Measurements from ENCODE around the gene HOXA2.

The HOXA2 gene

DNA sequence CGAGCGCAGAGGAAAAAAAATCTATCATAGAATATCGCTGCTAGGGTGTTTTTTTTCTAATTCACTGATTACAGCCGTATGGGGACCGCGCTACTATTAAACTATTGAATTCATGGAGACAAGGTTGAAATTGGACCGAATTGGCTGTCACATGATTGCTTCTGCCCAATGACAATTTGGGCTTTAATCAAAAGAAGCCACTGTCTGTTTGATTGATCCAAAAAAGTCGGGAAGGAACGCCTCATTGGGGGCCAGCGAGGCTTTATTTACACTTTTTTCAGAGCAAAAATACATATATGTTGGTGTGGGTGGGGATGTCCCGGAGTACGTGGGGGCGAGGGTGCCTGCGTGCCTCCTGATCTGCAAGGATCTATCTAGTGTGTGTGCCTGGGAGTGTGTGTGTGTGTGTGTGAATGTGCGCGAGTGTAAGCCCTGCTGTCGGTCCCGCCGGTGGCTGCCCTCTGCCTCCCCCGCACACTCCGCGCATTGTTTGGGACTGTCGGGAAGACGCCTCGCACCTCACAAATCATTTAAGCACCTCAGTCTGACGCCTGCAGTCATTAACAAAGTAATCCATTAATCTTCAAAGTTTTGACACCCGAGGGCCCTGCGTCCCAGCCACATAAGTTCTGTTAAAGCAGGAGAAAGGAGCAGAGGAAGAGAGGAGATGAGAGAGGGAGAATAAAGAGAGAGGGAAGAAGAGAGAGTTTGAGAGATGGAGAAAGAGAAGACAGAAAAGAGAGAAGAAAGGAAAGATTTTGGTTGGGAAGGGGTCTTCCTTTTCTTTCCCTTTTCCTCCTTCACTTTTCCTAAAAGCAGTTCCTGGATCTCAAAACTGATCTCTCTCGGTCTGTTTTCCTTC lies at the start of gene HOXA2:
HOXA2 (minus strand) TSS at position 103 of the 862 bp plus-strand sequence. CDS start 183 bp downstream, outside the sequence.
- DNase-seq (ENCODE audit: low spot score): no peak

DNA sequence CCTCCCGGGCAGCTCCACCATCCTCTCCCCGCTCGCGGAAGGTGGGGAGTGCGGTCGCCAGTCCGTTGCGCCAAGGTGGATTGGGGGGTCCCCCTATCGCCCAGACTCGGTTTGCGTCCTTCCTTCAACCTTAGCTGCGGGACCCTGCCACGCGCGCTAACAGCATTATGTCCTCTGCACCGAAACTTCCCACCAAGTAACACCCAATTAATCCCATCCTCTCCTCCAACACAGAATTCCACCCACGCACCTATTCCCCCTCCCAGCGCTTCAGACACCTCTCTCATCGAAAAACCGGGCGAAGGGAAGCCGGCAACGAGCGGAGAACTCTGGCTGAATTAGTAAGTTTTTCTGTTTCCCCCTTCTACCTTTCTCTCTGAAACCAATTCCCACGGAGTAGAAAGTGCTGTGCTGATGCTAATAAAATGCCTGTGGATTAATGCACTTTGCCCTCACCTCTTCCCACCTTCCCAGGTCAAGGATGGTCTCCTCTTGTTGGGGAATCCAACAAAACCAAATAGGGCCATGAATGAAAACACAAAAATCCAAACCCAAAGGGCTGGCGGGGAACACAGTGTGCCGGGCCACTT lies 49.0 kb upstream of the HOXA2 start:
- no peak for DNase-seq (ENCODE audit: low spot score)

DNA sequence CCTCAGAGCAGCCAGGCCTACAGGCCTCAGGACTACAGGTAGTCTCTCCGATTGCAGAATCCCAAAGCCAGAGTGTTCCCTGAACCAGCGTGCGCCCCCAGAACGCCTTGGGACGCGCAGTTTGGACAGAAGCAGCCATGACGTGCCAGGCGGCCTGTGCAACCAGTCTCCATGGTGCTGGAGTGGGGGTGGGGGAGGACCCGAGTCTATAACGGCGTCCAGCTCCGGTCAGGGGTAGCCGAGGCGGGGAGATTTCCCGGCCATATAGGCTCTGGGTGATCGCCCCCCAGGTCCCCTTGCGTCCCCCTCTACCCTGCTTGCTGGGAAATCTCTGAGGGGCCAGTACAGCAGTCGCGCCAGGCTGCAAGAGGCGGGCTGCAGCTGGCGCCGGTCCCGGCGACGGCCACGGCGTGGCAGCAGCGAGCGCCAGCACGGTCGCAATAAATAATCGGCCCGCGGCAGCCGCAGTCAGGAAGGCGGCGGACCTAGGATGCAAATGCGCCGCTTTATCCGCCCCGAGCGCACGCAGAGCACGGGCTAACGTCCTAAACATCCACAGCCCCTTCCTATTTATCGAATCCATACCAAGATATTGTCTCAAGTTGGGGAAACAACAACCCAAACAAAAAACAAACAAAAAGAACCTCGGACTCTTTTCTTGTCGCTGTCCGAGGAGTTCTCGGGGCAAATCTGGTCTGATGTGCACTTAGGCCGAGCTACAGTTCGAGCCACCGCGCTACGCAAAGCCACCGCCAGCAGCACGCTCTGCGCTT lies 48.3 kb upstream of the HOXA2 start:
- DNase-seq (ENCODE audit: low spot score): peak; percentile 40

DNA sequence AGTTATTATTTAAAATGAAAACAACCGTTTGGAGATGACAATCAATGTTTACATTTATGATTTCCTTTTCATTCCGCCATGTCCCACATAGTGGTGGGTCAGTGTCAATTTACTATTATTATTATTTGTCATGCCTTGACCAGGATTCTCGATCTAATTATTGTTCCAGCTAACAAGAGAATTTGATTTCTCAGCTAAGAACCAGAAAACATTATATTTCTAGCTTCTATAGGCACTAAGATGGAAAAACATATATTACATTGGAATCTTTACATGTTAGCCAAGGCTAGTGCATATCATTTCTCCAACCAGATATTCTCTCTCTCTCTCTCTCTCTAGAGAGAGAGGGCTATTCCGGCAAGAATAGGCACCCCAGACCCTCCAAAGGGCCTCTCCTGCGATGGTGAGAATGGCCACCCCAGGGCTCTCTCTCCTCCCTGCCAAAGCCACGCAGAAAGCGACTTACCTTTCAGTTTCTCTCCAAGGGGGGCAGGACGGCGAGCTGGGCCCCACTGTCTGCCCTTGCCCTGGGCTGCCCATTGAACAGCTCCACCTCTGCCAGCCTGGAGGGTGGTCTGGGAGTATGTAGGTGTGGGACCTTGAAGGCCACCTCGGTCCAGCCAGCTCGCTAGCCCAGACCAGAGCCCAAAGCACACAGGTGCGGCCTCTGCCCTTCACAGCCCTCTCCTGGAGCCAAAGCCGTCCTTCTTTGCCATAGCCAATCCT lies 47.5 kb upstream of the HOXA2 start:
- DNase-seq (ENCODE audit: low spot score): no peak

DNA sequence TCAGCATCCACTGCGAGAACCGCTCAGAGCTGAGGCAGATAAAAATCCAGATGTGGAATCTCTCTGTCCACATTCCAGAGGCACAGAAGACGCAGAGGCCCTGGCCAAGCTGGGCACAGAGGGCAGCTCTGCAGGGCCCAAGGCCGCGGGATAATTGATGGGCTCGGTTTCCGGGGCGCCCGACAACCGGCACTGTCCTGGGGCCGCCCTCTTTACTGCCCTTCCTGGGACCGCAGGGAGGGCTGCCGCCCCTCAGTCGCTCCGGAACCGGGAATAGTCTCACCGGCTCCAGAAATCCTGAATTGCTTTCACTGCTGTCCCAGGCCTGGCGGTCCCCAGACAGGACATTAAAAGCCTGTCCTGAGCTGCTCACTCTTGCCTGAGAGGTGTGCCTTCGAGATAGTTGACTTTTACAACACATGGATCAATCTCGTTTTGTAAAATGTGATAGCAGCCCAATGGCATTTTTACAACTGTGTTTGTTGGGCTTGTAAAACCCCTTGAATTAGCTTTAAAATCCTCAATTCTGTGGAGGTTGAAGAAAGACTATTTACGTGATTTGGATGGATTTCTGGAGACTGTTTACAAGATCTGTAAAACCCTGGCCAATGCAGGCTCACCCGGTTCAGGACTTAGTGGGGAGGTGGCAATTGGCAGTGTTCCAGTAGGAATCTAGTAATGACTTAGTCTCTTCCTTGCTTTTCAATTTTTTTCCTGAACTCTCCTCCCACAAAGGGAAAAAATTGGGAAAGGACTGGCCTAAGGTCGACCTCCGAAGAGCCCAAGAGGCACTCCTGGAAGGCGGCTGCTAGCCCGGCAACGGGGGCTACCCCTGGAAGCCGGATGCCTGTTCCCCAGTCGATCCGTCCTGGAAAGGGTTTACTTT lies 46.5 kb upstream of the HOXA2 start:
- DNase-seq (ENCODE audit: low spot score): no peak

DNA sequence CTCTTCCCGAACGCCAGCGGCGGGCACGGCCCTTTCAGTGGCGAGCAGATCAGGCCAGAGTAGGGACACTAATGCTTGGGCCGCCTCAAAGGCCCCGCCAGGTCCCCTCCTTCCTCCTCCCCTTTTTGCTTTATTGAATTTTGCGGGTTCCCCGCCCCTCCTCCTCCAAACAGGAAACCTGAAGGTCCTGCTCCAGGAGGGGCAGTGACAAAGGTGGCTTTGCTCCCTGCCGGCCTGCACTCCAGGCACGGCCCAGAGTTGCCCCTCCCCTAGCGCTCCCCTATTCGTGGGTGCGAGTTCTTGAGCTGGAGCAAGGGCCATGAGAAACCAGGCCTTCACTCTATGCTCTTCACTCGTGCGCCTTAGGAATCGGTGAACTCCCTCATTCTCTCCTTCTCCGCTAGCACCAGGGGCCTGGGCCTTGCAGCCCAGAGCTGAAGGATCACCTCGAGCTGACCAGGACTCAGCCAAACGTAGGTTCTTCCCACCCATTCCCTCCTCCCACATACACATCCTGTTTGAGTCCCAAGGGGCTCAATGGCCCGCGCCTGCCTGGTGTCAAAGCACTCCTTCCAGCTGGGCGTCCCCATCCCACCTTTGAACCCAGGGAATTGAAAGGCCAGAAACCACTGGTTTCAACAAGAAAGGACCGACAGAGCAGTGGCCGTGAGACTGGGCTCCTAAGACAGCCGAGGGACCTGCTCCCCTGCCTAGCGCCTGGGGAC lies 45.7 kb upstream of the HOXA2 start:
- DNase-seq (ENCODE audit: low spot score): no peak

DNA sequence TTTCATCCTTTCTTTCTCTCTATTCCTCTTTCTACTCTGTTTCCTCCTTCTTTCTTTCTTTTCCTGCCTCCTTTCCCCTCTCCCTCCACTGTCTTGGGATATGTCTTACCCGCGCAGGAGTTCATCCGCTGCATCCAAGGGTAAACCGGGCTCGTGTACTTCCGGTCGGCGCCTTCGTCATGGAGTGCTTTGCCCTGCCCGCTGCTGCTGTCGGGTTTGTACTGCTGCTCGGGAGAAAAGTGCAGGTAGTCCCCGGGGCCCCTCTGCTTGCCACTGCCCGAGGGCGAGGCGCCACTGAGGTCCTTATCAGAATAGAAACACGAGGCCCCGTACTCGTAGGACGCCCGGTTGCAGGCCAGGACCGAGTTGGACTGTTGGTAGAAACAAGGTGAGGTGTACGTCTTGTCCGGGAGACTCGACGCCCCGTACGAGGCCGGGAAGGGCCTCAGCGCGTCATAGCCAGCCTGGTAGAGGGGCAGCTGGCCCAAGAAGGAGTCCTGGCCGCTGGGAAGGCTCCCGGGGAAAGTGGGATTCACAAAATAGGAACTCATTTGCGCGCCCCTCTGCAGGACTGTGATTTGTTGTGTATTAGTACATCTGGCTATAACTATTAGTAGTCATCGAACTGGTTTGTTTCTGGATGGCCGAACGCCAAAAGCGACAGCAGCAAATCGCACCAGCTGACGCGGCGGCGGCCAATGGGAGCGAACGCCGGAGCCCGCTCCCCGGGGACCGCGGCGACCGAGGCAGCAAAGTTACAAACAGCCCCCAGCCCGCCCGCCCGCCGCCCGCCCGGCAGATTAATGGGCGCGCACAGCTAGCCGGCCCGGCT lies 44.9 kb upstream of the HOXA2 start, which contains the start of gene HOXA6:
HOXA6 (minus strand) TSS at position 576 of the 832 bp plus-strand sequence; CDS start at position 551, 25 bp downstream.
- DNase-seq (ENCODE audit: low spot score): no peak

DNA sequence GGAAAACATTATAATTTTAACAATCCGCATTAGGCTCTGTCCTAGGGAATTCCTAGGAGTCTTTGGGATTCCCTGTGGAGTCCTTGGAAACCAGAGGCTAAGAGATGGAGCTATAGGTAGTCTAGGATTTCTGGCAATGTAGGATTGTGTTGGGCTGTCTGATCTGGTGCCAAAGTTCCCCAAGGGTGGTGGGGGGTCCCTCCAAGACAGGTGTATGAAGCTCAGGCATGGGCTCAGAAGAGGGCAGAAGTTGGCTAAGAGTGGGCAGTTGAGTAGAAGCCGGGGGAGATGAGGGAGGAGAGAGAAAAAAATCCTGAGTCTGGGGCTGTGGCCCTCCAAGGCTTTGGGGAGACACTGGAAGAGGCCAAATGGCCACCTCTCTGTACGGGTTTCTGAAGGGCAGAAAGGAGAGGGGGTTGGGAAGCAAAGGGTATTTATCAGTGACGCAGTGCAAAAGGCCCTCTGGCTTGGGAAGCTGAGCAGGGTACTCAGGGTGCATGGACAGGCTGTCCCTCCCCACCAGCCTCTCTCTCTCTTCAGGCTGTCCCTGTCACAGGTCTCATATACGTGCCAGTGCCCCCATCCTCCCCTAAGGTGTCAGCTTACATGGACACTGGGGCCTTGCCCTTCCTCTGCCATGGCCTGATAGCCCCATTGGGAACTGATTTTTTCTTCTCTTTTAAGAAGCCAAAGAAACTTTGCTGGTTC lies 44.2 kb upstream of the HOXA2 start:
- no peak for DNase-seq (ENCODE audit: low spot score)

DNA sequence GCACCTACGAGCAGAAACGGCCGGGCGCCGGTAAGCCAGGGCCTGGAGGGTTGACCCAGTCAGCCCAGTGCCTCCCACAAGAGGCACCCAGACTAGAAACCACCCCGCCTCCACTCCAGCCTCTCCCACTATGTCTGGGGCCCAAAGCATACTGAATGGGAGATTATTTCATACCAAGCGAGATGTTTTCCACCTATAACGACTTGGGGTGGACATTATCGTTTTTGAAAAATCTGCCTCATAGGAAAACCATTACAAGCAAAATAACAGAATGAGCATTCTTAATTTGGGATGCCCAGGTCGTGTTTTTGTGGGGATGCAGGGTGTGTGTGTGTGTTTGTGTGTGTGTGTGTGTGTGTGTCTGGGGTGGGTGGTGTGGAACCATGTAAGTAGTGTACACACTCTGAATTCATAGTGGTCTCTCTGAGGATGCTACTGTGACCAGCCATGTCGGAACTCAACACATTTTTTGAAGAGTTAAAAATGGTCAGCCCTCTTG lies 43.5 kb upstream of the HOXA2 start:
- DNase-seq (ENCODE audit: low spot score): no peak

DNA sequence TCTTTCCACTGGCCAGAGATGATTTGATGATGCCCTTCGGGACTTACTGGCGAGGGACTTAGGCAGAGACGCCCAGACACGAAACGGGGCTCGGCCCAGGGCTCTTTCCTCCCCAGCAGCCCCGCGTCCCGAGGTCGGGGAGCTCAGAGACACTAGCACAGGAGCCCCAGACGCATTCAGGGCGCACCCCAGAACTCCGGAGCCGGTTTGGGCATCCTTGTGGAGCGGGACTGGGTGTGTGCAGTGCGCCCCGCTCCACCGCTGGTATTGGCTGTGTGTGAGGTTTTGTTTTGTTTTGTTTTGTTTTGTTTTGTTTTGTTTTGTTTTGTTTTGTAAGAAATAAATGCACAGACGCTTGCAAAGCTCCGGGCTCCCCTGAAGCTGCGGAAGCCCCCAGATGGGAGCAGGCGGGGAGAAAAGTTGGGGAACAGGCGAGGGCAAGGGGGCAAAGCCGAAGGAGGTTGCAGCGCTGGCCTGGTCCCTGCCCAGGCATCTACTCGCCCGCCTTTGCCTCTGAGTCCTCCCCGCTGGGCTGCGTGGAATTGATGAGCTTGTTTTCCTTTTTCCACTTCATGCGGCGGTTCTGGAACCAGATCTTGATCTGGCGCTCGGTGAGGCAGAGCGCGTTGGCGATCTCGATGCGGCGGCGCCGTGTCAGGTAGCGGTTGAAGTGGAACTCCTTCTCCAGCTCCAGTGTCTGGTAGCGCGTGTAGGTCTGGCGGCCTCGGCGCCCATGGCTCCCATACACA lies 42.9 kb upstream of the HOXA2 start:
- no peak for DNase-seq (ENCODE audit: low spot score)

DNA sequence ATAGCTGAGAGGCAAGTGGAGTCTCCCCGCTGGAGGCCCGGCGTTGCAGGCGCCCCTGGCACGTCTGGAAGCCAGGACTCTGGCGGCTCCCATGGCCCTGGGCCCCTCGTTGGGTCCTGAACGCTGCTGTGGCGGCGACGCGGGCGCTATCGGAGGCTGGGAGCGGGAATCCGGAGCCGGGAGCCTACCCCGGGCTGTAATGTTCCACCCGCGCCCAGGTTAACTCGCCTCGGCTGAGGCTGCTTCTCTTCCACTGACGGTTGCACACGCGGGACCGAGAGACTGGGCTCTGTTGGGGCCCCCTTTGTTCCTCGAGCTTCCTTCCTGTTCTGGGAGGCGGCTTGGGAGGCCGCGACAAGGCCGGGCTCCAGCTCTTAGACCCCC lies 42.3 kb upstream of the HOXA2 start:
- DNase-seq (ENCODE audit: low spot score): no peak

DNA sequence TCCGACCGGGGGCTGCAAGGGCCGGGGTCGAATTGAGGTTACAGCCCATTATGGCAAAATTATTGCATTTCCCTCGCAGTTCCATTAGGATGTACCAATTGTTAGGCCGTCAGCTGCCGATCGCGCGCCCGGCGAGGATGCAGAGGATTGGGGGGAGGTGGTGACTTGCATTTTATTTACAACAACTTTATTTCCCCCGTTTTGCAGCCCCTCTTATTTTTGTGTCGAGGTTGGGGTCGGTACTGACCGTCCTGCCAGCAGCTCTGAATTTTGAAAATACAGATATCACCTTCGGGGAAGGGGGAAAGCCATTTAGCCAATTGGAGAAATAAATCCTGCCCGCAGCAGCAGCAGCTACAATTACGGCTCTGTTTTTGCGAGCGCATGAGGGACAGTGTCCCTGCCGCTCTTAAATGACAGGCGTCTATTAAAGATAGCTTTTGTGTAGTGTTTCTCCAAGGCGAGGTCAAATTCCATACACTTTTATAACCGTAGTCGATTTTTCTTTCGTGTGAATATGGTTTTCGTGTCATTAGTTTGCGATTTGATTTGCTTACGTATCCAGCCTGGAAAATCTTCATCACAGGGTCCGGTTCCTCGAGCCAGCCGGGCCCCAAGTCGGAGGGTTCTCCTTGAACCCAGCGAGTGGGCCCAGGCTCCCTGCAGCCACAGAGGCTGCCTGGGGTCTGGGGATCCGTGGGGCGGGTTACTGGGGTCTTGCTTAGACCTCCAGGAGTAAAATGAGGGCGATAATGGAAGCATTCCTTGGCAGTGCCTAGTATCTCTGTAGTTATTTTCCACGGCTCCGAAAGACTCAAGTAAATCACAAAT lies 41.7 kb upstream of the HOXA2 start:
- no peak for DNase-seq (ENCODE audit: low spot score)

DNA sequence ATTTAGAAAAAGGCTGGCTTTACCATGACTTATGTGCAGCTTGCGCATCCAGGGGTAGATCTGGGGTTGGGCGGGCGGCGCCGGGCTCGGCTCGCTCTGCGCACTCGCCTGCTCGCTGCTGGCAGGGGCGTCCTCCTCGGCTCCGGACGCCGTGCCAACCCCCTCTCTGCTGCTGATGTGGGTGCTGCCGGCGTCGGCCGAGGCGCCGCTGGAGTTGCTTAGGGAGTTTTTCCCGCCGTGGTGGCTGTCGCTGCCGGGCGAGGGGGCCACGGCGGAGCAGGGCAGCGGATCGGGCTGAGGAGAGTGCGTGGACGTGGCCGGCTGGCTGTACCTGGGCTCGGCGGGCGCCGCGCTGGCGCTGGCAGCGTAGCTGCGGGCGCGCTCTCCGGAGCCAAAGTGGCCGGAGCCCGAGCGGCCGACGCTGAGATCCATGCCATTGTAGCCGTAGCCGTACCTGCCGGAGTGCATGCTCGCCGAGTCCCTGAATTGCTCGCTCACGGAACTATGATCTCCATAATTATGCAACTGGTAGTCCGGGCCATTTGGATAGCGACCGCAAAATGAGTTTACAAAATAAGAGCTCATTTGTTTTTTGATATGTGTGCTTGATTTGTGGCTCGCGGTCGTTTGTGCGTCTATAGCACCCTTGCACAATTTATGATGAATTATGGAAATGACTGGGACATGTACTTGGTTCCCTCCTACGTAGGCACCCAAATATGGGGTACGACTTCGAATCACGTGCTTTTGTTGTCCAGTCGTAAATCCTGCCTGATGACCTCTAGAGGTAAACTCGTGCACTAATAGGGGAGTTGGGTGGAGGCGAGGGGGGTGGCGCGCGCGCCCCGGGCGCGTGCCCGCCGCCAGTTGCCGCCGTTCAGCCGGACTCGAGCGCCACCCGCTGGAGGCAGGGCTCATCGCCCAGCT lies 40.8 kb upstream of the HOXA2 start, which contains the start of gene HOXA5:
HOXA5 (minus strand) TSS at position 659 of the 927 bp plus-strand sequence; CDS start at position 585, 74 bp downstream.
- no peak for DNase-seq (ENCODE audit: low spot score)

DNA sequence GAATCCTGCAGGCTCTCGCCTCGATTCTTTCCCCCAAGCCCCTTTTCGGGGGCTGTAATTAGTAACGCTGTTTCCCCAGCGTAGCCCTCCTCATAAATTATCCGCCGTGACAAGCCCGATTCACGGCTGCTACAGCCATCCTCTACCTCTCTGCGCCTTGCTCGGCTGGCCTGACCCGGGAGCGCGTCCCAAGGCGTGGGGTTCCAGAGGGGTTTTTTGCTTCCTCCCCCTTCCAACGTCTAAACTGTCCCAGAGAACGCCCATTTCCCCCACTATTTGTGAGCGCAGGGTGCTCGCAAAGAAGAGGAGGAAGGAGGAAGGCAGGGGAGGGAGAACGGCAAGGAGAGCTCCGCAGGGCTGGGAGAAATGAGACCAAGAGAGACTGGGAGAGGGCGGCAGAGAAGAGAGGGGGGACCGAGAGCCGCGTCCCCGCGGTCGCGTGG lies 40.1 kb upstream of the HOXA2 start:
- DNase-seq (ENCODE audit: low spot score): no peak

DNA sequence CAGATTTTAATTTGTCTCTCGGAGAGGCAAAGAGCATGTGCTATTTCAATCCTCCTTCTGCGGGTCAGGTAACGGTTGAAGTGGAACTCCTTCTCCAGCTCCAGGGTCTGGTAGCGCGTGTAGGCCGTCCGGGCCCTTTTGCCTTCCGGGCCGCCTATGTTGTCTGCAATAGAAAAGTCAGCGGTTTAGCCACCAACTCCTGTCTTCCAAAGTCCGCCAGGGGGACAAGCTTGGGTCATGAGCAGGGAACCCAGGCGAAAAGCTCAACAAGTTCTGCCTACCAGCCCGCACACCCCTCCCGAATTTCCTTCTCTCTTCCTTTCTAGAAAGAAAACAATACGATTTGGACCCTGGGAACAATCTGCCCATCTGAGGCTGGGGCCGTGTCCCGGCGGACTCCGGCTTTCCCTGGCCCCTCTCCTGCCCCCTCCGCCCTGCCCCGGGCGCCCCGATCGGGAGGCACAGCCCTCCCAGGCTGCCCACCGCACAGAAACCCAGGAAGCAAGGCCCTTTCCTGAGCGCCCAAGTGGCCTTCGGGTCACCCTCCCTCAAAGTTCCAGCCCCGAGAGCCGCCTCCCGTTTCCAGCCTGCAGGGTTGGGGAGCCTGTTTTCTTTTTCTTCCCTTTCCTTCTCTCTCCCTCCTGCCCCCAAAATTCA lies 39.6 kb upstream of the HOXA2 start:
- DNase-seq (ENCODE audit: low spot score): no peak

Data from hematopoietic multipotent progenitor cell treated with erythropoietin and hydrocortisone succinate and interleukin-3 and kit ligand, for 15 days (in vitro differentiated cells).